ENCODE data around the gene NCAM2. TPM values are rescaled to one million over a fixed set of nuclear protein-coding genes. Genes with fewer than 3 reads are reported as not detected.

NCAM2 gene
- total RNA-seq (2022; extraction: Qiagen RNA extraction): not detected in 5 replicates

GRCh38 chr21:20997636-20998455, at the start of gene NCAM2:
Gene NCAM2, plus strand, starts transcription at chr21:20998409.

Measured in A549 treated with dexamethasone at 1 μM for 4 hours (cell line).